Adrenal gland (tissue), 5 donors: ENCODE results near the gene ACER3.

Experiments
- CTCF ChIP-seq, 6 experiments: fragments of 450-650 bp in 4 of 6; fragments of 200-600 bp in 2 of 6; sonication (generic) in 1 of 6; IDR thresholded peaks; 1 replicate in 5 of 6; 2 replicates in 1 of 6; pipeline versions ENCODE4 v1.5.1 to v1.8.0; 2016 to 2021; ENCODE audit warnings: antibody characterized with exemption in 6 of 6, mild to moderate bottlenecking in 2 of 6, moderate library complexity in 1 of 6
- POLR2A ChIP-seq, 2 donors: fragments of 450-650 bp; IDR thresholded peaks; one replicate each; pipeline ENCODE4 v1.6.1; 2017; ENCODE audit warnings: antibody characterized with exemption in 2 of 2, mild to moderate bottlenecking in 2 of 2, moderate library complexity in 1 of 2
- donor health status: DM: no; HTN: no; CAD: no.

- TF ChIP-seq CTCF (IDR thresholded peaks at IDR 0.05) (no peak), POLR2A (IDR thresholded peaks at IDR 0.05) (no peak)
These were observed 202.7 kb downstream of the ACER3 start for GRCh38 chr11:77063407-77063806.
